NT2/D1 (cell line): ENCODE data around the gene ZP3.

Experiments used
- SUZ12 ChIP-seq: IDR thresholded peaks from 2 replicates; pipeline ENCODE4 v1.6.1; 2011; ENCODE audit not compliant: insufficient read length, insufficient read depth; ENCODE audit errors: extremely low read depth
- YY1 ChIP-seq: IDR thresholded peaks from 2 replicates; pipeline ENCODE4 v1.6.1; 2011; ENCODE audit not compliant: insufficient read length, insufficient read depth
- ZNF274 ChIP-seq: IDR thresholded peaks from 2 replicates; pipeline ENCODE4 v1.6.1; 2011; ENCODE audit warnings: mild to moderate bottlenecking, low read depth, low read length

GRCh38 chr7:76380623-76380966, 44.2 kb upstream of the ZP3 start:
- no peak for TF ChIP-seq ZNF274
- TF ChIP-seq SUZ12: no peak
- no peak for TF ChIP-seq YY1
